Liver (tissue), 3 donors: Measurements from ENCODE around the gene P2RX3.

Experiments
- ATF3 ChIP-seq: IDR thresholded peaks from 2 replicates; pipeline ENCODE4 v1.6.1; 2016; ENCODE audit warnings: antibody characterized with exemption
- CTCF ChIP-seq: fragments of 150-350 bp; IDR thresholded peaks from 2 replicates; pipeline ENCODE4 v1.5.1; 2017; ENCODE audit warnings: improper control_type of control experiment, low read depth, low read length; ENCODE audit not compliant: missing input control
- EGR1 ChIP-seq, 2 donors: IDR thresholded peaks; 2 replicates each; pipeline ENCODE4 v1.6.1; 2016 to 2018; ENCODE audit warnings: antibody characterized with exemption in 2 of 2, low read depth in 2 of 2
- FOXA1 ChIP-seq: IDR thresholded peaks from 2 replicates; pipeline ENCODE4 v1.6.1; 2016; ENCODE audit warnings: antibody characterized with exemption
- HNF4A ChIP-seq, 2 donors: conservative IDR thresholded peaks; 2 replicates each; pipeline ENCODE4 v1.6.1; 2016; ENCODE audit warnings: antibody characterized with exemption in 2 of 2, mild to moderate bottlenecking in 2 of 2
- JUND ChIP-seq, 2 donors: IDR thresholded peaks; 2 replicates each; pipeline ENCODE4 v1.6.1; 2016; ENCODE audit warnings: antibody characterized with exemption in 2 of 2
- RAD21 ChIP-seq, 2 donors: IDR thresholded peaks; 2 replicates each; pipeline ENCODE4 v1.6.1; 2016; ENCODE audit warnings: antibody characterized with exemption in 2 of 2, mild to moderate bottlenecking in 2 of 2
- REST ChIP-seq: IDR thresholded peaks from 2 replicates; pipeline ENCODE4 v1.6.1; 2016; ENCODE audit warnings: antibody characterized with exemption, mild to moderate bottlenecking
- SP1 ChIP-seq: IDR thresholded peaks from 2 replicates; pipeline ENCODE4 v1.6.1; 2018; ENCODE audit warnings: antibody characterized with exemption, mild to moderate bottlenecking
- YY1 ChIP-seq: IDR thresholded peaks from 2 replicates; pipeline ENCODE4 v1.6.1; 2016; ENCODE audit warnings: antibody characterized with exemption, mild to moderate bottlenecking
- ZBTB33 ChIP-seq: IDR thresholded peaks from 2 replicates; pipeline ENCODE4 v1.6.1; 2016; ENCODE audit warnings: antibody characterized with exemption
- donor health status: healthy.
- donor health status: healthy.

GRCh38 chr11:57325735-57326048, 12.5 kb upstream of the P2RX3 start:
- TF ChIP-seq ZBTB33 (no peak), ATF3 (no peak), CTCF (no peak), FOXA1 (no peak), RAD21 (IDR thresholded peaks at IDR 0.05) (no peak), JUND (IDR thresholded peaks at IDR 0.05) (no peak), HNF4A (conservative IDR thresholded peaks at IDR 0.05) (no peak), SP1 (no peak), EGR1 (IDR thresholded peaks at IDR 0.05; ENCODE audit: low read depth in 2 of 2) (no peak), YY1 (no peak), REST (no peak)
